ENCODE data around the gene ATXN7L3. TPM values are rescaled to one million over a fixed set of nuclear protein-coding genes. Genes with fewer than 3 reads are reported as not detected.

Gene ATXN7L3
- total RNA-seq, 1 donor from 2014 or later: 126 TPM

DNA sequence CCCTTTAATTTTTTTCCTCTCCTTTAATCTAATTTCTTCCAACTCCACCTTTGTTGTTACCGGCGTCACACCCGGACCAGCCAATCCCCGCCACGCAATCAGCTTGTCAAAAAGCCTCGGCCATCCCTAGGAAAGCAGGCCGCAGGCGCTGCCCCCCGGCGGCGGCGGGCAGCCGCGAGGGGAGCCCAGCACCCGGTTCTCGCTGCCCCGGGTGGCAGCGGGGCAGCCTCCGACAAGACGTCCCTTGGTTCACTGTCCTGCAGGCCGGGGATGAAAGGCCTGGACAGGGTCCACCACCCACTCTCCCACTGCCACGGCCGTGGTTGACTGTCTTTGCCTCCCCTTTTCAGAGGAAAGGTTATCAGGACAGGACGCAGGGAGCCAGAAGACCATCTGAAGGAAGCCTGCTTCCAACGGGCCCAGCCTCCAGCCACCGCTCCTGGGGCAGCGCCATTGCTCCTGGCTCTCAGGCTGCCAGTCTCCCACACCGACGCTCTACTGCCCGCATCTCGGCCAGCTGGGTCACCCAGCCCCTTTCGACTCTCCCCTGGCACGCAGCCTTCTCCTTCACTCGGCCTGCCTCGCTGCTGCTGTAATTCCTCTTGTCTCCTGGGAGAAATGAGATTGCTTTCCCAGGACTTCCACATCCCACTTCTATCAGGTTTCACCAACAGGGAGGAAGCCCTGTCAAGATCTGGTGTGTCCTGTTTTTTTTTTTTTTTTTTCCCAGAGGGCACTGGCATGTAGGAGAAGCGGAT is 22.6 kb upstream of the ATXN7L3 start:
- no peaks in the 10 kb centered on the region for H3K9me3 Mint-ChIP-seq
- H3K36me3 Mint-ChIP-seq (ENCODE audit: low read depth): peaks cover 5% of the 10 kb centered on the region
- peak; percentile 42 for DNase-seq (ENCODE audit: low spot score)
- H3K4me3 Mint-ChIP-seq: peak overlapping the region; percentile 92
- peak overlapping the region; percentile 96 for H3K27ac Mint-ChIP-seq
- peaks cover 2% of the 10 kb centered on the region for H3K27me3 Mint-ChIP-seq (ENCODE audit: insufficient read depth)
- H3K4me1 Mint-ChIP-seq (ENCODE audit: low read depth): peaks cover 21% of the 10 kb centered on the region
- intact Hi-C loops (cut with micrococcal nuclease): loop anchor here (2.0 kb wide), 1 partner anchor 25 kb away; no protein-coding TSS in a partner anchor

DNA sequence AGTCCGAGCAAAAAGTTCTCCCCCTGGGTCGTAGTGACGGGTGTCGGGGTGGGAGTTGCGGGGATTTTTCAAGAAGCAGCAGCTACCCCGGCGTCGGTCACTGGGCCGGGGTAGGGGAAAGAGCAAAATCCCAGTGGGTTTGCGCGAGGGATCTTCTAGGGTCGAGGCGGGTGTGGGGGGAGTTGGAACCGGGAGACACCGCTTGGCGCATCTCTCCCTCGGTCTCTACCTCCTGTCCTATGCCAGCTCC is 22.1 kb upstream of the ATXN7L3 start:
- intact Hi-C loops (cut with micrococcal nuclease): loop anchor here (1.0 to 2.0 kb wide), 4 partner anchors 25 to 282 kb away; partner anchors contain the start of genes GPATCH8, RUNDC3A and SLC25A39
- peaks cover 9% of the 10 kb centered on the region for H3K36me3 Mint-ChIP-seq (ENCODE audit: low read depth)
- H3K9me3 Mint-ChIP-seq: no peaks in the 10 kb centered on the region
- H3K27ac Mint-ChIP-seq: peak overlapping the region; percentile 96
- peak overlapping the region; percentile 92 for H3K4me3 Mint-ChIP-seq
- DNase-seq (ENCODE audit: low spot score): no peak
- H3K27me3 Mint-ChIP-seq (ENCODE audit: insufficient read depth): peaks cover 2% of the 10 kb centered on the region
- peaks cover 25% of the 10 kb centered on the region for H3K4me1 Mint-ChIP-seq (ENCODE audit: low read depth)

DNA sequence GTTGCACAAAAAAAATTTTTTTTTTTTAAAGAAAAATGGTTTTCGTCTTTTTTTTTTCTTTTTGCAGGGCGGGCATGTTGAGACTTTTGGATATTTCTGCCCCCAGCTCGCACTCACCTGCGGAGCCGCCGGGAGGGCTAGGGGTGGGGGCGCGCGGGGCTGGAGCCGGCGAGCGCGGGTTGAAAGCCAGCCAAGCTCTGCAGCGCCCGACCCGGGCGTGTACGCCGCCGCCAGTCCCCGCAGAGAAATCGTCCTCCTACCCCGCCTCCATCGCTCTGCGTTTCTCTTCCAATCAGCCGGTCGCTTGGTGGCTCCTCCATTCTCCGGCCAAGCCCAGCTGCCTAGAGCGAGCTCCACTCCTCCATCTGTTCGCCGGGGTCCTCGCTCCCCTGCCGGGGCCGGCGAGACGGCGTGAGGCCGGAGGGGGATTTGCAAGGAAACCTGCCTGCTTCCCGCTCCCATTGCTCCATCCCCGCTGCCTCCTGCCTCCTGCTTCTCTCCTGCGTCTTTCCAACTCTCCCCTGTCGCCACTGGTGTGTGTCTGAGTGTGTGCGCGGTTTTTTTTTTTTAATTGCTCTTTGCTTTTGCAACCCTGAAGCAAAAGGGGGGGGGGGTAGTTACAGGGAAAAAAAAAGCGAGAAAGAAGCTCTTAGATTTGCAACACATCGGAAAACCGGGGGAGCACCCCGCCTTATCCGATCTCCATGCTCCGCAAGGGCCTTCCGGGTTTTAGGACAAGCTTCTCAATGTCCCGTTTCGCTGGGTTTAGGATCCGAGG is 21.6 kb upstream of the ATXN7L3 start:
- Mint-ChIP-seq H3K27me3 (ENCODE audit: insufficient read depth) (peaks cover 2% of the 10 kb centered on the region), H3K36me3 (ENCODE audit: low read depth) (peaks cover 13% of the 10 kb centered on the region), H3K4me3 (peak overlapping the region; percentile 92), H3K27ac (peak overlapping the region; percentile 96), H3K4me1 (ENCODE audit: low read depth) (peaks cover 30% of the 10 kb centered on the region), H3K9me3 (no peaks in the 10 kb centered on the region)
- intact Hi-C loops (cut with micrococcal nuclease): loop anchor here (1.0 kb wide), 3 partner anchors 87 to 282 kb away; partner anchors contain the start of genes GPATCH8, RUNDC3A and SLC25A39
- peak; percentile 67 for DNase-seq (ENCODE audit: low spot score)

DNA sequence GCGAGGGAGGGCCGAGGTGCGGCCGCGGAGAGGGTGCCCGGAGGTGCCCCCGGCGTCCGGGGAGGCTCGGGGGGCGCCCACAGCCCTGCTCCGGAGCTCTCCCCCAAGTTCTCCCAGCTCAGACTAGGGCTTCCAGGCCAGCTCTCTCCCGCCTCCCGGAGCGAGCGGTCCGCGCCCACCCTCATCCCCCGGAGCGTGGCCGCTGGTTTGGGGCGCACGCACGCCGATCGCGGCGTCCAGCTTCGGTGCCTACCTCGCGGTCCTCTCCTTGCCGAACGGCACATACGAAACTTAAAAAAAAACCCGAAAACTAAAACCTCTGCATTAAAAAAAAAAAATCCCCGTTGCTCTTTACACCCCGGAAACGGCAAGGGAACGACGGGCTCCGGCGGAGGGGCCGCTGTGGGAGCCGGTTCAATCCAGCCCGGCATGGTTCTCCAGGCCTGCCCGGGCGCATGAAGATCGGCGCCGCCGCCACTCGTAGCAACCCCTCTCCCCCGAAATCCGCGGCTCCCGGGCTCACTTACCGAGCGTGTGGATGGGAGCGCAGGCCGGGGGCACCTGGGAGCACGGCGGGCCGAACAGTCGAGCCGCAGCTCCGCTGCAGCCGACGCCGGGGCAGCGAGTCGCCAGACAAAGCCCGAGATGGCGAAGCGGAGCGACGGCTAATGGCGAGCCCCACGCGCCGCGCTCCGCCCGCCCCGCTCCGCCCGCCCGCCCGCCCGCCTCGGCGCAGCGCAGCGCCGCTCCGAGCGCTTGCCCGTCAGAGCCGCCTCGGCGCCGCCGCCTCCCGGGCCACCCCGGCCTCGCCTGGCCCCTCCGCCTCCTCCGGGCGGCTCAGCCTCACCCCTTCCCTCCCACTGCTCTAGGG is 20.8 kb upstream of the ATXN7L3 start:
- DNase-seq (ENCODE audit: low spot score): peak; percentile 45
- peaks cover 38% of the 10 kb centered on the region for H3K4me1 Mint-ChIP-seq (ENCODE audit: low read depth)
- peak overlapping the region; percentile 92 for H3K4me3 Mint-ChIP-seq
- H3K27me3 Mint-ChIP-seq (ENCODE audit: insufficient read depth): peaks cover 2% of the 10 kb centered on the region
- intact Hi-C loops (cut with micrococcal nuclease): loop anchor here (1.0 kb wide), 3 partner anchors 88 to 283 kb away; partner anchors contain the start of genes GPATCH8, RUNDC3A and SLC25A39
- H3K36me3 Mint-ChIP-seq (ENCODE audit: low read depth): peaks cover 21% of the 10 kb centered on the region
- no peaks in the 10 kb centered on the region for H3K9me3 Mint-ChIP-seq
- H3K27ac Mint-ChIP-seq: peak overlapping the region; percentile 96

DNA sequence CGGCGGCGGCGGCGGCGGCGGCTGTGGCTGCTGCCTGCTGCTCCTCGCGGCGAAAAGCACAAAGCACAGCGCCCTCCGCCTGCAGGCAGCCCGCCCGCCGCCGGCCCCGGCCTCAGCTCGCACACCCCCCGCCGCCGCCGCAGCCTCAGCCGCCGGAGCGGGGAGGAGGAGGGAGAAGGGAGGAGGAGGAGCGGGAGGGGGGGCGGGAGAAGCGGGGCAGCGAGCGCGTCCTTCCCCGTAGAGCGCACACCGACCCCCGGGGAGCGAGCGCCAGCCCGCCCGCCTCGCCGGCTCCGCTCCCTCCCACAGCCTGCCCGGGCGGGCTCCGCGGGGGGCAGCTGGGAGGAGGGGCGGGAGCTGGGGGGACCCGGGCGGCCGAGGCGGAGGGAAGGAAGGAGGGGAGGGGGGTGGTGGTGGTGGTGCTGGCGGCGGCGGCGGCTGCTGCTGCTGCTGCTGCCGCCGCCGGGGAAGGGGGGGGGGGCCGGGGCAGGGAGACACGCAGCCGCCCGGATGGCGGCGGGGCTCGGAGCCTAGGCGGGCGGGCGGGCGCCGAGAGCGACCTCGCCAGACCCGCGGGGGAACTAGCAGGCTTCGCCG is 20.0 kb upstream of the ATXN7L3 start, which contains the start of gene UBTF:
Gene UBTF, minus strand, starts transcription at position 60 of the 597 bp plus-strand sequence. CDS start 1,446 bp downstream, outside the sequence.
- intact Hi-C loops (cut with micrococcal nuclease): no loop called here
- peak within 1 kb of the TSS; percentile 98 for H3K4me3 Mint-ChIP-seq

DNA sequence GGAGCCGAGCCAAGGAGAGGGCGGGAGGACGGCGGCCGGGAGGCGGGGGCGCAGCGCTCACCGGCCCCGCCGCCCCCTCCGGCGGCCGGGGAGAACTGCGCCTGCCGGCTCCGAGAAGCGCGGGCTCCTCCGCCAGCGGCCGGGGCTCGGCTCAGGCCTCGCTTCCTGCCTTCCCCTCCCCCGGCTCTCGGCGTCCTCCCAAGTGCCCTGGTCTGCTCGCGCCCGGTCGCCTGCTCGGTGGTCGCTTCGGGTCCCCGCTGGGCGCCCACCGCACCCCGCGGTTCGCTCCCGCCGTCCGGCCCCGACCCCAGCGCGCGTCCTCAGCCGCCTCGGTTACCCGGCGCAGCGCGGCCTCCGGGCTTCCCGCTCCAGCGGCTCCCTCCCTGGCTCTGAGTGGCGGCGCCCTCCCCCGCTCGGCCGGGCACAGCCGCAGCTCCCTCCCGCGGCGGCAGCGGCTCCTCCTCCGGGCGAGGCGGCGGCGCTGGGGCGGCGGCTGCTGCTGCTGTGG is 19.5 kb upstream of the ATXN7L3 start:
- intact Hi-C loops (cut with micrococcal nuclease): no loop called here
- H3K36me3 Mint-ChIP-seq (ENCODE audit: low read depth): peaks cover 28% of the 10 kb centered on the region
- H3K4me1 Mint-ChIP-seq (ENCODE audit: low read depth): peaks cover 38% of the 10 kb centered on the region
- peaks cover 2% of the 10 kb centered on the region for H3K27me3 Mint-ChIP-seq (ENCODE audit: insufficient read depth)
- DNase-seq (ENCODE audit: low spot score): peak; percentile 69
- H3K9me3 Mint-ChIP-seq: no peaks in the 10 kb centered on the region
- H3K27ac Mint-ChIP-seq: no peak overlapping the region
- H3K4me3 Mint-ChIP-seq: no peak overlapping the region

More for the DNA sequence above, 20.0 kb upstream of the ATXN7L3 start, which contains the start of gene UBTF:
- DNase-seq (ENCODE audit: low spot score): peak; percentile 60
- Mint-ChIP-seq H3K4me1 (ENCODE audit: low read depth) (peaks cover 38% of the 10 kb centered on the region), H3K9me3 (no peaks in the 10 kb centered on the region), H3K36me3 (ENCODE audit: low read depth) (peaks cover 26% of the 10 kb centered on the region), H3K27me3 (ENCODE audit: insufficient read depth) (peaks cover 2% of the 10 kb centered on the region), H3K27ac (peak within 1 kb of the TSS; percentile 96)

DNA sequence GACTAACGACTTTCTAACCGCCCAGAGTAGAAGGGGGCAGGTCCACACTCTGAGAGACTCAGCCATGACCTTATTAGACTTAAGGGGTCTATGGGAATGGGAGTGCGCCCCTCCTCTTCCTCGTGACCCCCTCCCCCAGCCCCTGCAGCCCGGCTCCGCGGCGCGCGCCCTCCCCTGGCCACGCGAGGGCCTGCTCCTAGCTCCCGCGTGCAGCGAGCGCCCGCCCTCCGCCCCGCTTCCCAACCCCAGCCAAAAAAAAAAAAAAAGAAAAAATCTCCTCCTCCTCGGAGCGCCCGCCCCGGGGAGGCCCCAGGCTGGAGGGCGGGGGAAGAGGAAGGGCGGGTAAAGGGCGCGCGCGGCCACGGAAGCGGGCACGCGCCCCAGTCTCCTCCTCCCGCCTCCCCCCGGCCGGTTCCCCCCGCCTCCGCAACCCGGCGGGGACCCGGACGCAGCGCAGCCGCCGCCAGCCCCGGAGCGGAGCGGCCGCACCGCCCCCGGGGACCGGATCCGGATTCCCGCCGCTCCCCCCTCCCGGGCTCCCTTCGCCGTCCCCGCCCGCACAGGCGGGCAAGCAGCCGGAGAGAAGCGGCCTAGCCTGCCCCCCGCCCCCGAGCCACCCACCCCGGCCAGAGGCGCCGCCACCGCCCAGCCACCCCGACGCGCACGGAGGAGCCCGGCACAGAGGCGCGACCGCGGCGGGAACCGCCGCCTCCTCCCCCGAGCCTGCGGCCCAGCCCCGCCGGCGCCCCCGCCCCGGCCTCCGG is 18.8 kb upstream of the ATXN7L3 start:
- peak; percentile 86 for DNase-seq (ENCODE audit: low spot score)
- Mint-ChIP-seq H3K27me3 (ENCODE audit: insufficient read depth) (no peaks in the 10 kb centered on the region), H3K36me3 (ENCODE audit: low read depth) (peaks cover 35% of the 10 kb centered on the region), H3K4me1 (ENCODE audit: low read depth) (peaks cover 45% of the 10 kb centered on the region), H3K4me3 (peak overlapping the region; percentile 98), H3K9me3 (no peaks in the 10 kb centered on the region), H3K27ac (peak overlapping the region; percentile 96)
- intact Hi-C loops (cut with micrococcal nuclease): loop anchor here (1.0 kb wide), 4 partner anchors 8 to 77 kb away; partner anchors contain the start of genes HROB and TMUB2

DNA sequence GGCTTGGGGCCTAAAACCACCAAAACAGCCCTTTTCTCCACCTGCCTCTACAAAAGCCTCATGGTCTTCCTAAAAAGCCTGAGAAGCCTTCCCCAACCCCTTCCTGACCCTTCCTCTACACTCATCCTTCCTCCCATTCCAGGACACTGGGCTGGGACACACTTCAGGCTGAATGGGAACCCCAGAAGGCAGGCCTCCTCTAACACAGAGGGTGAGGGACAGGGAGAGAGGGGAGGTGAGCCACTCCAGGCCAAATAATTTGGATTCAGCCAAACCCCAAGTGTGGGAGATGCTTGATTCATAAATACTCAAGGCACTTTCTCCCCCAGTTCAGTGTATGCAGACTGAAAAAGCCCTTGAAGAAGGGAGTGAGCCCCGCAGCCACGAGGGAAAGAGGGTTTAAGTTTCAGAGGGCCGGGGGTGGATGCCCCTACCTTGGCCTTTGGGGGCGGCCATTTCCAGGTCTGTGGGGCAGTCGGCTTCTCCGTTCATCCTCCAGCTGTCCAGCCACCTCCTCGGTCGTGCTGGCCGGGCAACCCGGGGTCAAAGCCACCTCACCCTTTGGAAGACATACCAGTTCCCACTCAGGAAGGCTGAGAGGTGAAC is 18.2 kb upstream of the ATXN7L3 start:
- H3K27ac Mint-ChIP-seq: peak overlapping the region; percentile 96
- H3K4me1 Mint-ChIP-seq (ENCODE audit: low read depth): peaks cover 47% of the 10 kb centered on the region
- no peaks in the 10 kb centered on the region for H3K27me3 Mint-ChIP-seq (ENCODE audit: insufficient read depth)
- H3K36me3 Mint-ChIP-seq (ENCODE audit: low read depth): peaks cover 40% of the 10 kb centered on the region
- no peaks in the 10 kb centered on the region for H3K9me3 Mint-ChIP-seq
- no peak for DNase-seq (ENCODE audit: low spot score)
- H3K4me3 Mint-ChIP-seq: peak overlapping the region; percentile 98
- intact Hi-C loops (cut with micrococcal nuclease): loop anchor here (1.0 kb wide), 4 partner anchors 8 to 77 kb away; partner anchors contain the start of genes HROB and TMUB2

DNA sequence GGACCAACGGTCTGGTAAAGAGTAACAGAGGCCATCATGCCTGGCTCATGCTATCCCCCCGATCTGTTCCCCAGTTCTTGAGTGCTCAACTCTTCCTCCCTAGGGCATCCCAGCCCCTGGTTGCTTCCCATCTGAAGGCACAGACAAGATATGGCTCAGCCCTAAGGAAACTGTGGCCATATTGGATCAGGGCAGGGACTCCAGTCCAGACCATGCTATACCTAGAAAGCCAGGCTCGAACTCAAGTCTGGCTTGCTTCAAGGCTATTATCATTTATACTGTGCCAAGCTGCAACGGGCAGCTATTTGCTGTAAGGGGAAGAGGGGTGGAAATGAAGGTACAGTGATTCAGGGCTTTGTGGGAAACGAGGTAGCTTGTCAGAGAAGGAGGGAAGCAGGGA is 17.0 kb upstream of the ATXN7L3 start:
- no peak for DNase-seq (ENCODE audit: low spot score)
- peak overlapping the region; percentile 85 for H3K27ac Mint-ChIP-seq
- intact Hi-C loops (cut with micrococcal nuclease): no loop called here
- no peaks in the 10 kb centered on the region for H3K27me3 Mint-ChIP-seq (ENCODE audit: insufficient read depth)
- H3K4me3 Mint-ChIP-seq: peak overlapping the region; percentile 98
- H3K4me1 Mint-ChIP-seq (ENCODE audit: low read depth): peaks cover 35% of the 10 kb centered on the region
- peaks cover 42% of the 10 kb centered on the region for H3K36me3 Mint-ChIP-seq (ENCODE audit: low read depth)
- H3K9me3 Mint-ChIP-seq: no peaks in the 10 kb centered on the region

DNA sequence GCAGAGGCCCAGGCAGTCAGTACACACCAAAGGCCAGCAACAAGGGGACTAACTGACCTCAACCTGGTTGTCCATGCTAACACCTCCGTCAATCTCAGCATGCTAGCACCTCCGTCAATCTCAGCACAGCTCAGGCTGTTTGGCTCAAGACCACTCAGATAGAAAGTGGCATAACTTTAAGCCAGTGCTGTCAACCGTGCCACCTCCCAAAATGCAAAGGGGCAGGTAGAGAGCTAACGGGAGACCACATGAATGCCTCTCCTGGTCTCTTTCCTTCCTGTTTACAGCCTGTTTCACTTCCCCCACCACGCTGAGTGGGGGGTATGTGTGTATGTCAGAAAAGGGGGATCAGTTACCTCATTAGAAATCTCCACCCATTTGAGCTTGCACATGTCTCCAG is 16.5 kb upstream of the ATXN7L3 start:
- H3K36me3 Mint-ChIP-seq (ENCODE audit: low read depth): peaks cover 46% of the 10 kb centered on the region
- no peaks in the 10 kb centered on the region for H3K27me3 Mint-ChIP-seq (ENCODE audit: insufficient read depth)
- peak overlapping the region; percentile 98 for H3K4me3 Mint-ChIP-seq
- intact Hi-C loops (cut with micrococcal nuclease): no loop called here
- no peak for DNase-seq (ENCODE audit: low spot score)
- H3K4me1 Mint-ChIP-seq (ENCODE audit: low read depth): peaks cover 36% of the 10 kb centered on the region
- peak overlapping the region; percentile 38 for H3K27ac Mint-ChIP-seq
- no peaks in the 10 kb centered on the region for H3K9me3 Mint-ChIP-seq

DNA sequence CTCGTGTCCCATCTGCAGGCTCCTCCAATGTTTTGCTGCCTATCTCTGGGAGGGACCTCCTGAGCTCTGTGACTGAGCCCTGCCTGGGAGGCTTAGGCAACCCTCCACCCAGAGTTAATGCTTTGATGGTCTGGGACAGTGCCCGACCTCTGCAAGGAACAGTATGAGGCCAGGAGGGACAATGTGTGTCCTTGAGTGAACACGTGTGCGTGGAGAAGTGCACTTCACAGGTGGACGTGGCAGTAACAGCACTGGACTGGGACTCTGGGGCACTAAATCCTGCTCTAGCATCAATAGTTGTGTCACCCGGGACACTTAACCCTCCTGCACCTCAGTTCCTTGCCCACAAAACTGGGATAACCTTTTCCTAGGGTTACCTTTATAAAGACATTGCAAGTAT is 15.2 kb upstream of the ATXN7L3 start:
- Mint-ChIP-seq H3K36me3 (ENCODE audit: low read depth) (peaks cover 51% of the 10 kb centered on the region), H3K4me3 (no peak overlapping the region), H3K27me3 (ENCODE audit: insufficient read depth) (no peaks in the 10 kb centered on the region), H3K27ac (peak overlapping the region; percentile 50), H3K9me3 (no peaks in the 10 kb centered on the region), H3K4me1 (ENCODE audit: low read depth) (peaks cover 41% of the 10 kb centered on the region)
- DNase-seq (ENCODE audit: low spot score): no peak
- intact Hi-C loops (cut with micrococcal nuclease): no loop called here

All from activated T-helper 1 cell treated with anti-CD3 and anti-CD28 coated beads, Interleukin-12 subunit alpha, Interleukin-12 subunit beta, Interleukin-2, Interleukin-4 antibody, amounts not matched to agents 30 ng/mL and 10 ng/mL and 1 ng/mL, durations not matched to agents 14 hours and 24 hours and 36 hours (primary cell).